Loucy (cell line): ENCODE data around the gene KCNQ5.

ENCODE experiments used
- H2AFZ ChIP-seq: fragments of 200-600 bp; sonication (generic); 2 replicates; pipeline ENCODE4 v1.6.0; 2016; ENCODE audit warnings: antibody characterized with exemption, mild to moderate bottlenecking, low read length, moderate library complexity
- H3F3A ChIP-seq: fragments of 200-600 bp; 2 replicates; pipeline ENCODE4 v1.6.0; 2016; ENCODE audit warnings: antibody characterized with exemption, low read depth, mild to moderate bottlenecking
- H3K27me3 ChIP-seq: fragments of 200-600 bp; sonication (generic); 2 replicates; pipeline ENCODE4 v1.6.1; 2014; ENCODE audit warnings: low read length, mild to moderate bottlenecking; ENCODE audit not compliant: insufficient read depth, poor library complexity, severe bottlenecking
- H3K36me3 ChIP-seq: fragments of 200-600 bp; sonication (generic); 2 replicates; pipeline ENCODE4 v1.6.1; 2016; ENCODE audit warnings: low read length; ENCODE audit not compliant: insufficient read depth
- H3K4me1 ChIP-seq: fragments of 200-600 bp; sonication (generic); 2 replicates; pipeline ENCODE4 v1.5.1; 2014; ENCODE audit warnings: low read length, mild to moderate bottlenecking; ENCODE audit not compliant: insufficient read depth, poor library complexity, severe bottlenecking
- H3K4me2 ChIP-seq: fragments of 200-600 bp; sonication (generic); 2 replicates; pipeline ENCODE4 v1.6.0; 2014; ENCODE audit warnings: antibody characterized with exemption, low read length, low read depth, mild to moderate bottlenecking; ENCODE audit not compliant: poor library complexity, severe bottlenecking
- H3K4me3 ChIP-seq: fragments of 200-600 bp; sonication (generic); 2 replicates; pipeline ENCODE4 v1.5.1; 2014; ENCODE audit warnings: low read length, mild to moderate bottlenecking, mixed read lengths; ENCODE audit not compliant: poor library complexity, severe bottlenecking
- H3K79me2 ChIP-seq: fragments of 200-600 bp; sonication (generic); 2 replicates; pipeline ENCODE4 v1.6.1; 2014; ENCODE audit warnings: low read length; ENCODE audit not compliant: insufficient read depth
- H3K9ac ChIP-seq: fragments of 200-600 bp; sonication (generic); 2 replicates; pipeline ENCODE4 v1.6.0; 2014; ENCODE audit warnings: mild to moderate bottlenecking, low read depth, low read length, moderate library complexity; ENCODE audit not compliant: poor library complexity, severe bottlenecking
- H3K9me2 ChIP-seq: fragments of 200-600 bp; sonication (generic); replicated peaks from 2 replicates; pipeline ENCODE4 v1.6.1; 2016; ENCODE audit warnings: low read depth, low read length, mixed read lengths
- H3K9me3 ChIP-seq: fragments of 200-600 bp; sonication (generic); 2 replicates; pipeline ENCODE4 v1.6.1; 2014; ENCODE audit warnings: mild to moderate bottlenecking, antibody characterized with exemption, low read length, low read depth; ENCODE audit not compliant: insufficient read depth
- H4K20me1 ChIP-seq: fragments of 200-600 bp; sonication (generic); 2 replicates; pipeline ENCODE4 v1.6.0; 2014; ENCODE audit warnings: antibody characterized with exemption, low read length, mild to moderate bottlenecking; ENCODE audit not compliant: insufficient read depth, poor library complexity, severe bottlenecking
- CTCF ChIP-seq: fragments of 200-600 bp; sonication (generic); conservative IDR thresholded peaks from 2 replicates; pipeline ENCODE4 v1.5.1; 2014; ENCODE audit warnings: mild to moderate bottlenecking, antibody characterized with exemption, low read length
- EZH2phosphoT487 ChIP-seq: fragments of 200-600 bp; IDR thresholded peaks from 2 replicates; pipeline ENCODE4 v1.6.1; 2018; ENCODE audit warnings: antibody characterized with exemption, mild to moderate bottlenecking, moderate library complexity, borderline replicate concordance

Gene KCNQ5

GRCh38 chr6:72783035-72783434 lies 161.2 kb downstream of the KCNQ5 start:
- no peaks in the 10 kb centered on the region for H3K79me2 ChIP-seq
- H3K27me3 ChIP-seq = no peaks in the 10 kb centered on the region
- TF ChIP-seq EZH2phosphoT487 (no peak), CTCF (no peak)
- no peaks in the 10 kb centered on the region for H3K9me3 ChIP-seq
- H3K4me1 ChIP-seq = no peaks in the 10 kb centered on the region
- H2AFZ ChIP-seq = no peak overlapping the region
- H3F3A ChIP-seq = no peaks in the 10 kb centered on the region
- no peak overlapping the region for H3K4me3 ChIP-seq
- no peak overlapping the region for H3K4me2 ChIP-seq
- H4K20me1 ChIP-seq = no peaks in the 10 kb centered on the region
- H3K9ac ChIP-seq = no peak overlapping the region
- H3K36me3 ChIP-seq = no peaks in the 10 kb centered on the region
- H3K9me2 ChIP-seq = no peaks in the 10 kb centered on the region

DNA sequence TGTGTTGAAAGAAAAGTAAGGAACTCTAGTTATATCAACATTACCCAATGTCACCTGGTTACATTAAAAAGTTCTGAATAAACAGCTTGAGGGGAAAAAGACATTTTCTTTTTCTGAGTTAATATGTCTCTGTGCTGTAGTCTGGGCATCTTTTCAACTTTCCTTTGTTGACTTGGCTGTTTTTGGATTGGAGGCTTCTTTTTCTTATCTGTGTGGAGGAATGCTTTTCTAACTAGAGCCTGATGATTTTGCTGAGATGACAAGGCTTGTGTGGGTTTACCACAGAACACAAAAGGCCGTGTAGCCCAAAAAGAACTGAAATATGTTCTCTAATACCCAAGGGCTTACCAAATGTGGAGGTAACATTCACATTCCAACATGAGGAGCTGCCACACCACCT lies 161.8 kb downstream of the KCNQ5 start:
- H3K9ac ChIP-seq = no peak overlapping the region
- H3K4me3 ChIP-seq = no peak overlapping the region
- H3K4me1 ChIP-seq = no peaks in the 10 kb centered on the region
- no peaks in the 10 kb centered on the region for H3K36me3 ChIP-seq
- H2AFZ ChIP-seq = no peak overlapping the region
- H3K4me2 ChIP-seq = no peak overlapping the region
- H3K79me2 ChIP-seq = no peaks in the 10 kb centered on the region
- H3K27me3 ChIP-seq = no peaks in the 10 kb centered on the region
- no peaks in the 10 kb centered on the region for H3K9me3 ChIP-seq
- no peak for TF ChIP-seq CTCF
- no peak for TF ChIP-seq EZH2phosphoT487
- H3K9me2 ChIP-seq = no peaks in the 10 kb centered on the region
- H3F3A ChIP-seq = no peaks in the 10 kb centered on the region
- no peaks in the 10 kb centered on the region for H4K20me1 ChIP-seq

DNA sequence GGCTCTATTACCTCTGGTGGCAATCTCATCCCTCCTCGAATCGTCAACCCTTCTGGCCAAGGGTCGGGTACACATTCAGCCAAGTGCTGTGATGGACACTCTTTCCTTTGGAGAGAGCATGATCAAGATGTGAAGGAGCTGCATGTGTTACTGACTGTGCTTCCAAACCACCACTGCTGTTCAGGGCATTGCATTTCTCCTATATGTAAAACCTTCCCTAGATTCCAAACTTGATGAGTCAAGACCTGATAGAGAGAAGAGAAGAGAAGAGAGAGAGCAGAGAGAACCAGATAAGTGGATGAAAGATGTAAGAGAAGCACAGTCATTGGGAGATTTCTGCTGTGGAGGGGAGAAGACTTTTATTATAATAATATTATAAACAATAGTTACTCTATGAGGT lies 162.2 kb downstream of the KCNQ5 start:
- Histone ChIP-seq H3K4me2 (no peak overlapping the region), H3K4me3 (no peak overlapping the region), H3K9ac (no peak overlapping the region), H3K9me2 (no peaks in the 10 kb centered on the region), H3K9me3 (no peaks in the 10 kb centered on the region), H3K27me3 (no peaks in the 10 kb centered on the region), H3K79me2 (no peaks in the 10 kb centered on the region), H3F3A (no peaks in the 10 kb centered on the region), H4K20me1 (no peaks in the 10 kb centered on the region), H2AFZ (no peak overlapping the region), H3K36me3 (no peaks in the 10 kb centered on the region), H3K4me1 (no peaks in the 10 kb centered on the region)
- no peak for TF ChIP-seq EZH2phosphoT487
- no peak for TF ChIP-seq CTCF
